ENCODE data around the gene B3GAT1. TPM values are rescaled to one million over a fixed set of nuclear protein-coding genes. Genes with fewer than 3 reads are reported as not detected.

B3GAT1 gene
- total and polyA plus RNA-seq, 2 donors (not counting 1 experiment from before 2014, with no cell fraction given), result 0.06 TPM; not detected in 1

DNA sequence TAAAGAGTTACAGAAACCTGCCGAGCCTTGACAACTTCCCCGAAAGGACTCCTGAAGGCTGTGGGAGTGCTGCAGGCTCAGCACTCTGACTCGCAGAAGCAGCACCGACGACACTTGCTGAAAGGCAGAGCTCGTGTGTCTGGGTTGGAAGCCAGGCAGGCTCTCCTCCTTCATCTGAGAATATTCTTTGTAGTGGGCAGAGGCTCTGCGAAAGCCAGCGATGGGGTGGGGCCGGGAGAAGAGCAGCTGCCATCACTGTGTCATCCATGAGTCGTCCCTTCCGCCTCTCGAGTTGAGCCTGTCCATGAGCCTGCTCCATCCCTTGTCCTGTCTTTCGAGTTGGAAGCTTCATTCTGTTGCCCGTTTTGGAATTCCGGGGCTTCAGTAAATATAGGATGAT lies 68.4 kb downstream of the B3GAT1 start:
- no peaks in the 10 kb centered on the region for H3K27me3 ChIP-seq (replicated peaks in 1 of 4; ENCODE audit: control extremely low read depth in 1 of 4, control insufficient read depth in 3 of 4, insufficient read depth in 4 of 4, low read length in 3 of 4)
- Mint-ChIP-seq H3K9me3 (ENCODE audit: insufficient read depth) (no peaks in the 10 kb centered on the region), H3K4me3 (no peak overlapping the region), H3K4me1 (no peaks in the 10 kb centered on the region), H3K27ac (no peak overlapping the region), H3K27me3 (peaks cover 3% of the 10 kb centered on the region)
- no peaks in the 10 kb centered on the region for H3K4me1 ChIP-seq (ENCODE audit: control insufficient read depth in 2 of 2, insufficient read depth in 2 of 2, low read length in 2 of 2)
- ATAC-seq (ENCODE audit: low read depth) (no peak), DNase-seq (no peak)
- H3K9ac ChIP-seq (ENCODE audit: low read length), result no peak overlapping the region
- H4K20me1 ChIP-seq (ENCODE audit: control insufficient read depth, insufficient read depth, low read length, poor library complexity, severe bottlenecking), result no peaks in the 10 kb centered on the region
- ChIA-PET POLR2A (no interaction called here), CTCF (no interaction called here)
- no peak overlapping the region for H3K4me3 ChIP-seq (ENCODE audit: control extremely low read depth in 1 of 5, extremely low read depth in 1 of 5, insufficient read depth in 1 of 5, low read depth in 2 of 5, low read length in 4 of 5)
- peaks cover 0 to 3% (median 0%) of the 10 kb centered on the region in 3 donors for H3K9me3 ChIP-seq (ENCODE audit: control extremely low read depth in 1 of 3, control insufficient read depth in 2 of 3, insufficient read depth in 1 of 3, low read length in 2 of 3)
- no peak overlapping the region for H2AFZ ChIP-seq (ENCODE audit: insufficient read depth, low read depth, low read length, poor library complexity, severe bottlenecking)
- H3K27ac ChIP-seq (ENCODE audit: low read length in 2 of 2), result no peak overlapping the region
- WGBS (ENCODE audit: insufficient coverage), result 88% methylated on average over 13 of the region's 15 CpGs
- no peaks in the 10 kb centered on the region for H3K36me3 ChIP-seq (replicated peaks in 1 of 2; ENCODE audit: control extremely low read depth in 1 of 2, control insufficient read depth in 1 of 2, extremely low read depth in 1 of 2, insufficient read depth in 2 of 2, low read length in 1 of 2)
- TF ChIP-seq EZH2 (IDR thresholded peaks at IDR 0.05; ENCODE audit: borderline replicate concordance, insufficient read depth, low read depth, low read length, poor library complexity, severe bottlenecking), result no peak
- TF ChIP-seq, protein P1, sequence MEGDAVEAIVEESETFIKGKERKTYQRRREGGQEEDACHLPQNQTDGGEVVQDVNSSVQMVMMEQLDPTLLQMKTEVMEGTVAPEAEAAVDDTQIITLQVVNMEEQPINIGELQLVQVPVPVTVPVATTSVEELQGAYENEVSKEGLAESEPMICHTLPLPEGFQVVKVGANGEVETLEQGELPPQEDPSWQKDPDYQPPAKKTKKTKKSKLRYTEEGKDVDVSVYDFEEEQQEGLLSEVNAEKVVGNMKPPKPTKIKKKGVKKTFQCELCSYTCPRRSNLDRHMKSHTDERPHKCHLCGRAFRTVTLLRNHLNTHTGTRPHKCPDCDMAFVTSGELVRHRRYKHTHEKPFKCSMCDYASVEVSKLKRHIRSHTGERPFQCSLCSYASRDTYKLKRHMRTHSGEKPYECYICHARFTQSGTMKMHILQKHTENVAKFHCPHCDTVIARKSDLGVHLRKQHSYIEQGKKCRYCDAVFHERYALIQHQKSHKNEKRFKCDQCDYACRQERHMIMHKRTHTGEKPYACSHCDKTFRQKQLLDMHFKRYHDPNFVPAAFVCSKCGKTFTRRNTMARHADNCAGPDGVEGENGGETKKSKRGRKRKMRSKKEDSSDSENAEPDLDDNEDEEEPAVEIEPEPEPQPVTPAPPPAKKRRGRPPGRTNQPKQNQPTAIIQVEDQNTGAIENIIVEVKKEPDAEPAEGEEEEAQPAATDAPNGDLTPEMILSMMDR (IDR thresholded peaks at IDR 0.05), result no peak
- H3K4me2 ChIP-seq (replicated peaks; ENCODE audit: low read depth, low read length, poor library complexity, severe bottlenecking), result no peak overlapping the region
- H3K79me2 ChIP-seq (ENCODE audit: control insufficient read depth, insufficient read depth, low read length), result no peaks in the 10 kb centered on the region
- intact Hi-C loops (cut with micrococcal nuclease), result no loop called here

DNA sequence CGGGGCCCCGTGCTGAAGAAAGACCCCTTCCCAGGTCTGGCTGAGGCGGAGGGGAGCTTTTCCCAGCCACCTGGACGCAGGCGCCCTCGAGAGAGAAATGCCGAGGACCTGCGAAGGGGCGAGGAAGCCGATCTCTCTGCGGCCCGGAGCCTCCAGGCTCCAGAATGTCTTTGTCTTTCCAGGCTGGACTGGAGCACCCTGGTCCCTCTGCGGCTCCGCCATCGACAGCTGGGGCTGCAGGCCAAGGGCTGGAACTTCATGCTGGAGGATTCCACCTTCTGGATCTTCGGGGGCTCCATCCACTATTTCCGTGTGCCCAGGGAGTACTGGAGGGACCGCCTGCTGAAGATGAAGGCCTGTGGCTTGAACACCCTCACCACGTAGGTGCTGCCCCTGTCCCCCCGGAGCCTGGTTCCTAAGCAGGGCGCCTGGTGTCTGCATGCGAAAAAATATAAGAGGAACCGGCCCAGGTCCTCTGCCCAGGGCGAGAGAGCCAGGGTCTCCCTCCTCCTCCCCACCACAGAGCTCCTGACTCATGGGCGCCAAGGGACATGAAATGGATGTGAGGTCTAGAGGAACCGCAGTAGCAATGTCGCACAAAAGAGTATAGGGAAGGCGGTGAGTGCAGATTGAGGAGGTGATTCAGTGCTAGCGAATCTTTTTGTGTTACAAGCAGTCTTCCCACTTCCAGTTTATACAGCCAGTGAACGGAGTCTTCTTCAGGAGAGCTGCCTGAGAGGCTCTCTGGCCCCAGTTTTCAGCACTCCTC lies 69.3 kb downstream of the B3GAT1 start:
- 91% methylated on average over 22 of the region's 30 CpGs for WGBS (ENCODE audit: insufficient coverage)
- H3K27ac Mint-ChIP-seq, result no peak overlapping the region
- DNase-seq, result no peak

More for the DNA sequence above, 69.3 kb downstream of the B3GAT1 start:
- peaks cover 0 to 3% (median 0%) of the 10 kb centered on the region in 3 donors for H3K9me3 ChIP-seq (ENCODE audit: control extremely low read depth in 1 of 3, control insufficient read depth in 2 of 3, insufficient read depth in 1 of 3, low read length in 2 of 3)
- H3K27me3 ChIP-seq (replicated peaks in 1 of 4; ENCODE audit: control extremely low read depth in 1 of 4, control insufficient read depth in 3 of 4, insufficient read depth in 4 of 4, low read length in 3 of 4), result no peaks in the 10 kb centered on the region
- H3K4me3 Mint-ChIP-seq, result no peak overlapping the region
- intact Hi-C loops (cut with micrococcal nuclease), result no loop called here
- no peak overlapping the region for H3K9ac ChIP-seq (ENCODE audit: low read length)
- H4K20me1 ChIP-seq (ENCODE audit: control insufficient read depth, insufficient read depth, low read length, poor library complexity, severe bottlenecking), result no peaks in the 10 kb centered on the region
- H3K4me1 Mint-ChIP-seq, result no peaks in the 10 kb centered on the region
- no peaks in the 10 kb centered on the region for H3K79me2 ChIP-seq (ENCODE audit: control insufficient read depth, insufficient read depth, low read length)
- ChIA-PET CTCF (no interaction called here), POLR2A (no interaction called here)
- ATAC-seq (ENCODE audit: low read depth), result no peak
- H3K4me1 ChIP-seq (ENCODE audit: control insufficient read depth in 2 of 2, insufficient read depth in 2 of 2, low read length in 2 of 2), result no peaks in the 10 kb centered on the region
- H3K27me3 Mint-ChIP-seq, result peaks cover 3% of the 10 kb centered on the region
- no peak overlapping the region for H3K4me3 ChIP-seq (ENCODE audit: control extremely low read depth in 1 of 5, extremely low read depth in 1 of 5, insufficient read depth in 1 of 5, low read depth in 2 of 5, low read length in 4 of 5)
- H2AFZ ChIP-seq (ENCODE audit: insufficient read depth, low read depth, low read length, poor library complexity, severe bottlenecking), result no peak overlapping the region
- no peak overlapping the region for H3K27ac ChIP-seq (ENCODE audit: low read length in 2 of 2)
- H3K9me3 Mint-ChIP-seq (ENCODE audit: insufficient read depth), result no peaks in the 10 kb centered on the region
- H3K4me2 ChIP-seq (replicated peaks; ENCODE audit: low read depth, low read length, poor library complexity, severe bottlenecking), result no peak overlapping the region
- no peak for TF ChIP-seq EZH2 (IDR thresholded peaks at IDR 0.05; ENCODE audit: borderline replicate concordance, insufficient read depth, low read depth, low read length, poor library complexity, severe bottlenecking)
- TF ChIP-seq, protein P1 (IDR thresholded peaks at IDR 0.05), result no peak
- H3K36me3 ChIP-seq (replicated peaks in 1 of 2; ENCODE audit: control extremely low read depth in 1 of 2, control insufficient read depth in 1 of 2, extremely low read depth in 1 of 2, insufficient read depth in 2 of 2, low read length in 1 of 2), result no peaks in the 10 kb centered on the region

Data from B cell (primary cell).